Skin epidermis (tissue), 12 donors: ENCODE data around the gene ENTHD1.

ENCODE experiments used
- H3K27ac ChIP-seq, 21 experiments: fragments of 200-600 bp; sonication (generic) in 11 of 21; one replicate each; pipeline ENCODE4 v1.5.0; 2020; ENCODE audit warnings: mild to moderate bottlenecking in 3 of 21, inconsistent platforms in 2 of 21, moderate library complexity in 2 of 21
- H3K4me3 ChIP-seq, 7 experiments: fragments of 200-600 bp; sonication (generic) in 2 of 7; one replicate each; pipeline ENCODE4 v1.5.0; 2020; ENCODE audit warnings: inconsistent platforms in 2 of 7, mild to moderate bottlenecking in 2 of 7, moderate library complexity in 1 of 7

ENTHD1 gene

GRCh38 chr22:39706376-39707140 is 187.0 kb downstream of the ENTHD1 start:
- Histone ChIP-seq H3K4me3 (no peak overlapping the region), H3K27ac (no peak overlapping the region)

- Histone ChIP-seq H3K27ac (no peak overlapping the region), H3K4me3 (no peak overlapping the region)
These were observed 188.2 kb downstream of the ENTHD1 start for GRCh38 chr22:39705386-39705785.

GRCh38 chr22:39703928-39704639 is 189.5 kb downstream of the ENTHD1 start:
- Histone ChIP-seq H3K27ac (no peak overlapping the region), H3K4me3 (no peak overlapping the region)

- Histone ChIP-seq H3K4me3 (no peak overlapping the region), H3K27ac (no peak overlapping the region)
These were observed 190.5 kb downstream of the ENTHD1 start for GRCh38 chr22:39703091-39703490.

- H3K4me3 ChIP-seq, result no peak overlapping the region
- H3K27ac ChIP-seq, result no peak overlapping the region
These were observed 193.0 kb downstream of the ENTHD1 start for GRCh38 chr22:39700565-39700964.

- no peak overlapping the region for H3K27ac ChIP-seq
- H3K4me3 ChIP-seq, result no peak overlapping the region
These were observed 193.8 kb downstream of the ENTHD1 start for GRCh38 chr22:39699631-39700360.

GRCh38 chr22:39697790-39698430 is 195.7 kb downstream of the ENTHD1 start:
- Histone ChIP-seq H3K4me3 (no peak overlapping the region), H3K27ac (no peak overlapping the region)

- no peak overlapping the region for H3K27ac ChIP-seq
- no peak overlapping the region for H3K4me3 ChIP-seq
These were observed 199.5 kb downstream of the ENTHD1 start for GRCh38 chr22:39693943-39694500.
